ENCODE data around the gene PRKD3.

Gene PRKD3

DNA sequence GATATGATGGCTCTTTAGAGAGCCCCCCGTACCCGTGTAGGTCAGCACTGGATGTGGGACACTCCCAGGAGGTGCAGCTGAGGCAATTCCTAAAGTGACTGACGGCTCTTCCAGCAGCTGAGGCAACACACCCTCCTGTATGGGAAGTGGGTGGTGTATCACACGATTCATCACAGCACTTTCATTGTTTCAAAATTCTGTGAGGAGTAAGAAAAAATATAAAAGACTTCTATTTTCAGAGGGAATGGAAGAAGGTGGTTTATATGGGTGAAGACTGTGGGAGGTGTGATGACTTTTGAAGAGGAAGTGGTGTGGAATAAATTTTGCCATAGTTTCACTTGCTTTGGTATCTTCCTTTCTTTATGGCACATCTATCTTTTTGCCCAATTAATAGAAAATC, 42.1 kb upstream of the PRKD3 start:
- TF ChIP-seq, protein P1, sequence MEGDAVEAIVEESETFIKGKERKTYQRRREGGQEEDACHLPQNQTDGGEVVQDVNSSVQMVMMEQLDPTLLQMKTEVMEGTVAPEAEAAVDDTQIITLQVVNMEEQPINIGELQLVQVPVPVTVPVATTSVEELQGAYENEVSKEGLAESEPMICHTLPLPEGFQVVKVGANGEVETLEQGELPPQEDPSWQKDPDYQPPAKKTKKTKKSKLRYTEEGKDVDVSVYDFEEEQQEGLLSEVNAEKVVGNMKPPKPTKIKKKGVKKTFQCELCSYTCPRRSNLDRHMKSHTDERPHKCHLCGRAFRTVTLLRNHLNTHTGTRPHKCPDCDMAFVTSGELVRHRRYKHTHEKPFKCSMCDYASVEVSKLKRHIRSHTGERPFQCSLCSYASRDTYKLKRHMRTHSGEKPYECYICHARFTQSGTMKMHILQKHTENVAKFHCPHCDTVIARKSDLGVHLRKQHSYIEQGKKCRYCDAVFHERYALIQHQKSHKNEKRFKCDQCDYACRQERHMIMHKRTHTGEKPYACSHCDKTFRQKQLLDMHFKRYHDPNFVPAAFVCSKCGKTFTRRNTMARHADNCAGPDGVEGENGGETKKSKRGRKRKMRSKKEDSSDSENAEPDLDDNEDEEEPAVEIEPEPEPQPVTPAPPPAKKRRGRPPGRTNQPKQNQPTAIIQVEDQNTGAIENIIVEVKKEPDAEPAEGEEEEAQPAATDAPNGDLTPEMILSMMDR (IDR thresholded peaks at IDR 0.05; ENCODE audit: poor library complexity, severe bottlenecking): no peak
- no peak for ATAC-seq (ENCODE audit: low read depth)
- Histone ChIP-seq H3K4me3 (ENCODE audit: severe bottlenecking) (no peak overlapping the region), H3K36me3 (ENCODE audit: low read depth) (no peaks in the 10 kb centered on the region), H3K4me1 (ENCODE audit: insufficient read depth, poor library complexity, severe bottlenecking) (peaks cover 3% of the 10 kb centered on the region), H3K9me3 (ENCODE audit: severe bottlenecking) (no peaks in the 10 kb centered on the region), H3K27me3 (ENCODE audit: insufficient read depth, poor library complexity, severe bottlenecking) (no peaks in the 10 kb centered on the region), H3K27ac (ENCODE audit: poor library complexity, severe bottlenecking) (no peak overlapping the region)
- no peak for DNase-seq (ENCODE audit: low spot score)

DNA sequence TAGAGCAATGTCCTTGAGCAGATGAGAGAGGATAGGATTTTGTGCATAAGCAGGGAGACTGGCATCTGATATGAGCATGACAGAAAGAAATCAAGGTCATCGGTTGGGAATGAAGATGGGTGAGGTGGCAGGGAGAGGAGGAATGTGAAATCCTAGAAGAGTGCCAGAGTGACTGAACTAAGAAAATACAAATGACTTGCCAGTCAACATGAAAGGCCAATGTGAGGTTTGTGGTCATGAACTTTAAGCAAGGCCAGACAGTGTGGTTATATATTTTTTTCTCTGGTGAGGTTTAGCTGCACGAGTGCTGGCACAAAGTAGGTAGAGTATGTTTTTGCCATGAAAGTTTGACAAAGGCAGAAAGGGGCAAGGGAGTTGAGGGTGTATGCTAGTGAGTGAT, 41.0 kb upstream of the PRKD3 start:
- TF ChIP-seq, protein P1 (IDR thresholded peaks at IDR 0.05; ENCODE audit: poor library complexity, severe bottlenecking): no peak
- Histone ChIP-seq H3K4me1 (ENCODE audit: insufficient read depth, poor library complexity, severe bottlenecking) (peaks cover 9% of the 10 kb centered on the region), H3K4me3 (ENCODE audit: severe bottlenecking) (no peak overlapping the region), H3K9me3 (ENCODE audit: severe bottlenecking) (no peaks in the 10 kb centered on the region), H3K36me3 (ENCODE audit: low read depth) (no peaks in the 10 kb centered on the region), H3K27me3 (ENCODE audit: insufficient read depth, poor library complexity, severe bottlenecking) (no peaks in the 10 kb centered on the region), H3K27ac (ENCODE audit: poor library complexity, severe bottlenecking) (no peak overlapping the region)
- ATAC-seq (ENCODE audit: low read depth) (no peak), DNase-seq (ENCODE audit: low spot score) (no peak)

DNA sequence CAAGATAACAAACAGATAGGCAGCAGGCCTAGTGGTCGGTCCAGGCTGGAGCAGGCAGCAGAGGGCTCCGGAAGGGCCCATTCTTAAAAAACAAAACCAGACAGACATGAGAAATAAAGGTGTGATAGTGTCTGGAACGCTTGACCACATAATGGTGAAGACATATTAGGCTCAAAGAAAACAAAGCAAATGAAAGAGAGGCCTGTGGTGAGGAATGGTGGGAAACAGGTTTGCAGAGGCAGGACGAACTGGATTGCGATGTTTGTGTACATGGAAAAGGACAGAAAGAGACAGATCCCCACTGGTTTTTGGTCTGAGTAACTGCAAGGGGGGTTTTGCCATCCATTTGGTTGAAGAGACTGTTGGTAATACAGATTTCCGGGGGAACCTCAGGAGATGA, 39.7 kb upstream of the PRKD3 start:
- H3K27ac ChIP-seq (ENCODE audit: poor library complexity, severe bottlenecking): no peak overlapping the region
- no peak for ATAC-seq (ENCODE audit: low read depth)
- no peaks in the 10 kb centered on the region for H3K27me3 ChIP-seq (ENCODE audit: insufficient read depth, poor library complexity, severe bottlenecking)
- no peak for DNase-seq (ENCODE audit: low spot score)
- H3K9me3 ChIP-seq (ENCODE audit: severe bottlenecking): no peaks in the 10 kb centered on the region
- no peak overlapping the region for H3K4me3 ChIP-seq (ENCODE audit: severe bottlenecking)
- H3K4me1 ChIP-seq (ENCODE audit: insufficient read depth, poor library complexity, severe bottlenecking): peaks cover 9% of the 10 kb centered on the region
- no peaks in the 10 kb centered on the region for H3K36me3 ChIP-seq (ENCODE audit: low read depth)
- TF ChIP-seq, protein P1 (IDR thresholded peaks at IDR 0.05; ENCODE audit: poor library complexity, severe bottlenecking): no peak

DNA sequence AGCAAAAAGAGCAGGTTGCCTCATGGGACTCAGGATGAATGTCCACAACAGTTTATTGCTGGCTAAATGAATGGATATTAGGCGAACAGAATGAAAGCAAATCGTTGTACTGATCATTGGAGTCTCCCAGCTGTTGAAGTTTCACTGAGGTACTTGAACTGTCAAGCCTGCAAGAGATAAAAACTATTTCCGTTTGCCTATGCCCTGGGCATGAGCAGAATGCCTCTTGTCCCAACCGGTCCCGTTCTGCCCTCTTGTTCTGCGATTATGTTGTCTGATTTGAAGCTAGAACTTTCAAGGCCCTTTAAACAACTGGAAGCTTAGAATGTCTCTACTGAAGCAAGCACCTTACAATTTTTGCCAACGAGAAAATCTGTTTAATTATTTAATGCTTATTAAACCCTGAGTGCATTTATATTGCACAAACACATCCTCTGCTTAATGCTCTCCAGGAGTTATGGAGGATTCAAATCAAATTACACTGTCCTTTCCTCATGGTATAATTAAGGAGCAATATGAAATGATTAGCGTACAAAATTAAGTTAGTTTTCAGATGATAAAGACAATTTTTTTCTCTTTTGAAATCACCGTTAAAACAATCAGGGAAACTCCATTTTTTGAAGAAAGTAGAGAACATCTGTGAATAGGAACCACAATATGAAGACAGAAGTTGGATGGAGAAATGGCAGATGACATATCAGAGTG, 37.5 kb upstream of the PRKD3 start:
- ATAC-seq (ENCODE audit: low read depth): no peak
- H3K27me3 ChIP-seq (ENCODE audit: insufficient read depth, poor library complexity, severe bottlenecking): no peaks in the 10 kb centered on the region
- no peak overlapping the region for H3K27ac ChIP-seq (ENCODE audit: poor library complexity, severe bottlenecking)
- TF ChIP-seq, protein P1 (IDR thresholded peaks at IDR 0.05; ENCODE audit: poor library complexity, severe bottlenecking): no peak
- no peak for DNase-seq (ENCODE audit: low spot score)
- no peak overlapping the region for H3K4me3 ChIP-seq (ENCODE audit: severe bottlenecking)
- H3K4me1 ChIP-seq (ENCODE audit: insufficient read depth, poor library complexity, severe bottlenecking): peaks cover 9% of the 10 kb centered on the region
- H3K36me3 ChIP-seq (ENCODE audit: low read depth): no peaks in the 10 kb centered on the region
- H3K9me3 ChIP-seq (ENCODE audit: severe bottlenecking): no peaks in the 10 kb centered on the region

DNA sequence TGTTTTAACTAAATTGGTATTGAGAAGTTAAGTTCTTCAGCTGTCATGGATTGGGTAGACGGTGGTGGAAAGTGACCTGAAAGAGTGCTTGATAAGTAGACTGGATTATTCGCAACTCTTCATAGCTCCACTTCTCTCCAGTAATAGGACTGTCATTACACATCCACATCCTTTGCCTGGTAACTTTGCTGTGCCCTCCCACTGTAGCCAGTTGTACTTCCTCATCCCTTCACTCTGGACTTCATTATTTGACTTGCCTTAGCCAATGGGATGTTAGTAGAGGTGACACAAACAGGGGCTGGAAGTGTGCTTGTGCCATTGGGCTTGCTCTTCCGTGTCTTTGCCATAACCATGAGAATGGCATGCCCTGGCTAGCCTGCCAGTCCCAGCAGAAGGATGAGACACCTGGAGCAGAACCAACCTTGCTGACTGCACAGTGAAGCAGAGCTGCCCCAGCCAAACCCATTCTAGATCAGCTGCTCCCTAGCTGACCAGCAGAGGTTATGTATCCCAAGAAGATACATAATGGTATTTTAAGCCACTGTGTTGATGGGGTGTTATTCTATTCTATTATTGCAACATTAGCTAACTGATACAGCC, 36.7 kb upstream of the PRKD3 start:
- peak; percentile 78 for ATAC-seq (ENCODE audit: low read depth)
- TF ChIP-seq, protein P1 (IDR thresholded peaks at IDR 0.05; ENCODE audit: poor library complexity, severe bottlenecking): no peak
- H3K4me1 ChIP-seq (ENCODE audit: insufficient read depth, poor library complexity, severe bottlenecking): peaks cover 9% of the 10 kb centered on the region

More for the DNA sequence above, 36.7 kb upstream of the PRKD3 start:
- H3K9me3 ChIP-seq (ENCODE audit: severe bottlenecking): no peaks in the 10 kb centered on the region
- DNase-seq (ENCODE audit: low spot score): no peak
- H3K36me3 ChIP-seq (ENCODE audit: low read depth): no peaks in the 10 kb centered on the region
- H3K27ac ChIP-seq (ENCODE audit: poor library complexity, severe bottlenecking): no peak overlapping the region
- no peak overlapping the region for H3K4me3 ChIP-seq (ENCODE audit: severe bottlenecking)
- H3K27me3 ChIP-seq (ENCODE audit: insufficient read depth, poor library complexity, severe bottlenecking): no peaks in the 10 kb centered on the region

Measured in RWPE2 (cell line).